HCT116 (cell line): ENCODE results near the gene PEF1. TPM values are rescaled to one million over a fixed set of nuclear protein-coding genes. Genes with fewer than 3 reads are reported as not detected.
A peak's percentile ranks its signal among the peaks of the same experiment; 100 is the strongest.

ENCODE experiments used
- ATAC-seq: fragments of 200-7000 bp; cut with Tn5 transposase; 2 replicates; pipeline ENCODE4 v1.9.1; 2020; ENCODE audit warnings: mild to moderate bottlenecking, moderate library complexity
- BruUV-seq: library from RNA; stranded (reverse); fragments of 400-500 nt; replicated peaks from 2 replicates; lab custom pipeline; 2021; lab: Mats Ljungman, UMichigan
- CTCF ChIA-PET: fragments of 300-600 bp; sonication (Branson Sonifier 250); formaldehyde crosslinking; loops from one replicate; lab custom pipeline; 2021; ENCODE audit warnings: antibody characterized with exemption; lab: Charles Lee
- POLR2A ChIA-PET: fragments of 300-600, 350-600 bp; sonication (Branson Sonifier 250); formaldehyde crosslinking; loops from one replicate; lab custom pipeline; 2021; ENCODE audit warnings: antibody characterized with exemption; lab: Charles Lee
- RAD21 ChIA-PET, 2 experiments: fragments of 300-600 bp; sonication (Branson Sonifier 250); formaldehyde crosslinking; loops; one replicate each; lab custom pipeline; 2023; ENCODE audit warnings: low total read pairs in 2 of 2; ENCODE audit not compliant: uncharacterized antibody in 2 of 2, unreplicated experiment in 2 of 2, low non-redundant PET in 1 of 2; lab: Charles Lee
- DNase-seq: peaks from one replicate; pipeline ENCODE4 v3.0.0-alpha.2; 2010; ENCODE audit warnings: low read depth, low spot score
- H2AFZ ChIP-seq: fragments of 200-600 bp; shearing (Covaris generic), sonication (generic); 2 replicates; pipeline ENCODE4 v1.6.1; 2017; ENCODE audit warnings: low read depth, mixed run types, mixed read lengths, antibody characterized with exemption, low read length; ENCODE audit not compliant: poor library complexity, severe bottlenecking
- H3K27ac ChIP-seq: 2 replicates; pipeline ENCODE4 v1.5.1; 2012; ENCODE audit warnings: low read depth, low read length
- H3K27me3 ChIP-seq: fragments of 200-600 bp; sonication (generic); 2 replicates; pipeline ENCODE4 v1.6.1; 2016; ENCODE audit warnings: mixed run types, low read length, mixed read lengths; ENCODE audit not compliant: insufficient read depth
- H3K36me3 ChIP-seq, 2 experiments: fragments of 200-500 bp in 1 of 2; fragments of 200-600 bp in 1 of 2; sonication (Bioruptor generic) in 1 of 2; sonication (generic) in 1 of 2; 2 replicates each; pipeline versions ENCODE4 v1.5.1 to v1.6.1; 2014 to 2016; ENCODE audit warnings: low read length in 2 of 2, inconsistent platforms in 1 of 2, mixed read lengths in 1 of 2, mixed run types in 1 of 2; ENCODE audit not compliant: insufficient read depth in 2 of 2, control insufficient read depth in 1 of 2
- H3K4me1 ChIP-seq, 2 experiments: fragments of 200-600 bp in 1 of 2; sonication (generic) in 1 of 2; 2 replicates each; pipeline versions ENCODE4 v1.5.1 to v1.6.1; 2012 to 2017; ENCODE audit warnings: low read length in 2 of 2, inconsistent platforms in 1 of 2, mild to moderate bottlenecking in 1 of 2, mixed read lengths in 1 of 2, mixed run types in 1 of 2, moderate library complexity in 1 of 2; ENCODE audit not compliant: insufficient read depth in 2 of 2, control insufficient read depth in 1 of 2
- H3K4me2 ChIP-seq: fragments of 200-600 bp; sonication (generic); 2 replicates; pipeline ENCODE4 v1.6.1; 2017; ENCODE audit warnings: mixed run types, low read length, mixed read lengths
- H3K4me3 ChIP-seq, 2 experiments: fragments of 200-600 bp in 1 of 2; sonication (generic) in 1 of 2; replicated peaks in 1 of 2; 2 replicates each; pipeline ENCODE4 v1.5.1; 2011 to 2016; ENCODE audit warnings: low read length in 2 of 2, control low read depth in 1 of 2, low read depth in 1 of 2, mild to moderate bottlenecking in 1 of 2, mixed read lengths in 1 of 2, mixed run types in 1 of 2
- H3K79me2 ChIP-seq: fragments of 200-600 bp; sonication (generic); 2 replicates; pipeline ENCODE4 v1.6.1; 2017; ENCODE audit warnings: mild to moderate bottlenecking, mixed run types, low read length, moderate library complexity, mixed read lengths; ENCODE audit not compliant: insufficient read depth
- H3K9ac ChIP-seq: fragments of 200-600 bp; sonication (generic); 2 replicates; pipeline ENCODE4 v1.6.1; 2016; ENCODE audit warnings: low read length, mixed read lengths
- H3K9me2 ChIP-seq: fragments of 200-600 bp; sonication (generic), shearing (Covaris generic); 2 replicates; pipeline ENCODE4 v1.6.1; 2017; ENCODE audit warnings: mixed run types, mild to moderate bottlenecking, moderate library complexity; ENCODE audit not compliant: insufficient read depth
- H3K9me3 ChIP-seq, 2 experiments: fragments of 200-500 bp in 1 of 2; fragments of 200-600 bp in 1 of 2; sonication (Bioruptor generic) in 1 of 2; sonication (generic) in 1 of 2; 2 replicates each; pipeline ENCODE4 v1.6.1; 2014 to 2017; ENCODE audit warnings: low read length in 2 of 2, mixed read lengths in 2 of 2, inconsistent platforms in 1 of 2, low read depth in 1 of 2, mild to moderate bottlenecking in 1 of 2, mixed run types in 1 of 2, moderate library complexity in 1 of 2; ENCODE audit not compliant: control insufficient read depth in 1 of 2, insufficient read depth in 1 of 2
- H4K20me1 ChIP-seq: fragments of 200-600 bp; sonication (generic), shearing (Covaris generic); 2 replicates; pipeline ENCODE4 v1.6.1; 2017; ENCODE audit warnings: mixed run types, mild to moderate bottlenecking, moderate library complexity; ENCODE audit not compliant: insufficient read depth
- CEBPB ChIP-seq: IDR thresholded peaks from 2 replicates; pipeline ENCODE4 v1.6.1; 2012; ENCODE audit warnings: low read depth
- EGR1 ChIP-seq: IDR thresholded peaks from 2 replicates; pipeline ENCODE4 v1.6.1; 2012; ENCODE audit warnings: low read depth
- ELF1 ChIP-seq: IDR thresholded peaks from 2 replicates; pipeline ENCODE4 v1.6.1; 2012; ENCODE audit warnings: low read depth, borderline replicate concordance
- EZH2 ChIP-seq: fragments of 200-600 bp; sonication (generic); IDR thresholded peaks from 2 replicates; pipeline ENCODE4 v1.6.1; 2017; ENCODE audit warnings: antibody characterized with exemption, mixed run types
- FOSL1 ChIP-seq: IDR thresholded peaks from 2 replicates; pipeline ENCODE4 v1.6.1; 2012; ENCODE audit warnings: low read depth
- JUND ChIP-seq: IDR thresholded peaks from 2 replicates; pipeline ENCODE4 v1.6.1; 2012
- RAD21 ChIP-seq: IDR thresholded peaks from 2 replicates; pipeline ENCODE4 v1.6.1; 2012; ENCODE audit warnings: low read depth, mild to moderate bottlenecking
- SIN3A ChIP-seq: IDR thresholded peaks from 2 replicates; pipeline ENCODE4 v1.6.1; 2012; ENCODE audit warnings: low read depth
- SRF ChIP-seq: IDR thresholded peaks from 2 replicates; pipeline ENCODE4 v1.6.1; 2012; ENCODE audit warnings: low read depth
- TCF7L2 ChIP-seq: IDR thresholded peaks from 2 replicates; pipeline ENCODE4 v1.7.0; 2011; ENCODE audit warnings: borderline replicate concordance, inconsistent platforms; ENCODE audit not compliant: insufficient read depth, insufficient read length; ENCODE audit errors: extremely low read depth
- ZFX ChIP-seq: fragments of 450-650 bp; IDR thresholded peaks from 2 replicates; pipeline ENCODE4 v1.6.1; 2017
- ZNF274 ChIP-seq: fragments of 200-500 bp; sonication (Bioruptor generic); IDR thresholded peaks from 2 replicates; pipeline ENCODE4 v1.6.1; 2014; ENCODE audit warnings: mild to moderate bottlenecking, low read depth, low read length, inconsistent platforms
- intact Hi-C: fragments of 100-400 bp; cut with micrococcal nuclease; formaldehyde crosslinking; loops from 2 replicates; pipeline ENCODE4 v1.10.0; 2022
- total RNA-seq: library from RNA; stranded (reverse); gene quantifications from one replicate; pipeline ENCODE4 v1.2.1, GENCODE V29; 2021; ENCODE audit not compliant: unreplicated experiment
- TF ChIP-seq, protein P1 (sequence below), 3 experiments: fragments of 200-600 bp in 1 of 3; sonication (generic) in 1 of 3; IDR thresholded peaks in 2 of 3; conservative IDR thresholded peaks in 1 of 3; 2 replicates each; pipeline ENCODE4 v1.5.1; 2012 to 2017; ENCODE audit warnings: low read depth in 2 of 3, low read length in 2 of 3, antibody characterized with exemption in 1 of 3, borderline replicate concordance in 1 of 3, control low read depth in 1 of 3, mild to moderate bottlenecking in 1 of 3, mixed read lengths in 1 of 3, mixed run types in 1 of 3, moderate library complexity in 1 of 3; ENCODE audit not compliant: insufficient read depth in 1 of 3
- TF ChIP-seq, protein P2 (sequence below): IDR thresholded peaks from 2 replicates; pipeline ENCODE4 v1.6.1; 2012; ENCODE audit warnings: low read depth
- TF ChIP-seq, protein P3 (sequence below): IDR thresholded peaks from 2 replicates; pipeline ENCODE4 v1.6.1; 2012
- TF ChIP-seq, protein P4 (sequence below): IDR thresholded peaks from 2 replicates; pipeline ENCODE4 v1.6.1; 2012
- TF ChIP-seq, protein P5 (sequence below): IDR thresholded peaks from 2 replicates; pipeline ENCODE4 v1.6.1; 2011; ENCODE audit warnings: mild to moderate bottlenecking, low read length, moderate library complexity; ENCODE audit not compliant: insufficient replicate concordance; ENCODE audit errors: extremely low read depth

Gene PEF1
- total RNA-seq, 1 experiment from 2014 or later, result 37.6 TPM

DNA sequence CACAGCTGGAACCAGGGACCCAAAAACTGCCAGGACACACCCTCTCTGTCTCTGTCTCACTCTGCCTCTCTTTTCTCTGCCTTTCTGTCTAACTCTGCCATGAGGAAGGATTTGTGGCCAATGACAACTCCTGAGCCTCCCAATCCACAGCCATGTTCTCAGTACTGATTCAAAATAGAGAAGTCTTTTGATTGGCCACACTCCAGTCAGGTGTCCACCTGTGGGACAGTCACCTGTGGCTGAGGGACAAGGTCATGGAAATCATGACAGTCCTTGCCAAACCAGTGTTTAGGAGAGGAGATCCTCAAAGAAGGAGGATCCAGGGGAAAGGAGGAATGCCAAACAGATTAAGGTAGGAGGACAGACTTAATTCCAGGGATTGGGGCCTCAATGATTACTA is 52.5 kb downstream of the PEF1 start:
- H3K27ac ChIP-seq, result no peak overlapping the region
- CTCF ChIA-PET, result interaction anchor here (1.1 to 2.4 kb wide), 4 partner anchors 27 to 170 kb away, joined by 3 to 8 read pairs (median 4); no protein-coding TSS in a partner anchor

More for the DNA sequence above, 52.5 kb downstream of the PEF1 start:
- Histone ChIP-seq H3K4me2 (peak overlapping the region; percentile 57), H3K27me3 (no peaks in the 10 kb centered on the region), H3K9me2 (no peaks in the 10 kb centered on the region), H3K9me3 (no peaks in the 10 kb centered on the region), H3K4me1 (peaks cover 51 to 58% of the 10 kb centered on the region in 2 experiments), H3K4me3 (0 out of 4 replicates have a peak overlapping the region, but pooled peaks of 1 of the 2 experiments have one; percentile 4), H4K20me1 (no peaks in the 10 kb centered on the region), H2AFZ (no peak overlapping the region), H3K36me3 (no peaks in the 10 kb centered on the region), H3K79me2 (no peaks in the 10 kb centered on the region), H3K9ac (0 out of 2 replicates have a peak overlapping the region, but pooled peaks have one; percentile 5)
- TF ChIP-seq, protein P1, sequence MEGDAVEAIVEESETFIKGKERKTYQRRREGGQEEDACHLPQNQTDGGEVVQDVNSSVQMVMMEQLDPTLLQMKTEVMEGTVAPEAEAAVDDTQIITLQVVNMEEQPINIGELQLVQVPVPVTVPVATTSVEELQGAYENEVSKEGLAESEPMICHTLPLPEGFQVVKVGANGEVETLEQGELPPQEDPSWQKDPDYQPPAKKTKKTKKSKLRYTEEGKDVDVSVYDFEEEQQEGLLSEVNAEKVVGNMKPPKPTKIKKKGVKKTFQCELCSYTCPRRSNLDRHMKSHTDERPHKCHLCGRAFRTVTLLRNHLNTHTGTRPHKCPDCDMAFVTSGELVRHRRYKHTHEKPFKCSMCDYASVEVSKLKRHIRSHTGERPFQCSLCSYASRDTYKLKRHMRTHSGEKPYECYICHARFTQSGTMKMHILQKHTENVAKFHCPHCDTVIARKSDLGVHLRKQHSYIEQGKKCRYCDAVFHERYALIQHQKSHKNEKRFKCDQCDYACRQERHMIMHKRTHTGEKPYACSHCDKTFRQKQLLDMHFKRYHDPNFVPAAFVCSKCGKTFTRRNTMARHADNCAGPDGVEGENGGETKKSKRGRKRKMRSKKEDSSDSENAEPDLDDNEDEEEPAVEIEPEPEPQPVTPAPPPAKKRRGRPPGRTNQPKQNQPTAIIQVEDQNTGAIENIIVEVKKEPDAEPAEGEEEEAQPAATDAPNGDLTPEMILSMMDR (IDR thresholded peaks at IDR 0.05 in 2 of 3, conservative IDR thresholded peaks at IDR 0.05 in 1 of 3; ENCODE audit: borderline replicate concordance in 1 of 3, insufficient read depth in 1 of 3, low read depth in 2 of 3, low read length in 2 of 3), result no peak
- no peak for TF ChIP-seq EZH2
- TF ChIP-seq TCF7L2, result no peak
- TF ChIP-seq, protein P2, sequence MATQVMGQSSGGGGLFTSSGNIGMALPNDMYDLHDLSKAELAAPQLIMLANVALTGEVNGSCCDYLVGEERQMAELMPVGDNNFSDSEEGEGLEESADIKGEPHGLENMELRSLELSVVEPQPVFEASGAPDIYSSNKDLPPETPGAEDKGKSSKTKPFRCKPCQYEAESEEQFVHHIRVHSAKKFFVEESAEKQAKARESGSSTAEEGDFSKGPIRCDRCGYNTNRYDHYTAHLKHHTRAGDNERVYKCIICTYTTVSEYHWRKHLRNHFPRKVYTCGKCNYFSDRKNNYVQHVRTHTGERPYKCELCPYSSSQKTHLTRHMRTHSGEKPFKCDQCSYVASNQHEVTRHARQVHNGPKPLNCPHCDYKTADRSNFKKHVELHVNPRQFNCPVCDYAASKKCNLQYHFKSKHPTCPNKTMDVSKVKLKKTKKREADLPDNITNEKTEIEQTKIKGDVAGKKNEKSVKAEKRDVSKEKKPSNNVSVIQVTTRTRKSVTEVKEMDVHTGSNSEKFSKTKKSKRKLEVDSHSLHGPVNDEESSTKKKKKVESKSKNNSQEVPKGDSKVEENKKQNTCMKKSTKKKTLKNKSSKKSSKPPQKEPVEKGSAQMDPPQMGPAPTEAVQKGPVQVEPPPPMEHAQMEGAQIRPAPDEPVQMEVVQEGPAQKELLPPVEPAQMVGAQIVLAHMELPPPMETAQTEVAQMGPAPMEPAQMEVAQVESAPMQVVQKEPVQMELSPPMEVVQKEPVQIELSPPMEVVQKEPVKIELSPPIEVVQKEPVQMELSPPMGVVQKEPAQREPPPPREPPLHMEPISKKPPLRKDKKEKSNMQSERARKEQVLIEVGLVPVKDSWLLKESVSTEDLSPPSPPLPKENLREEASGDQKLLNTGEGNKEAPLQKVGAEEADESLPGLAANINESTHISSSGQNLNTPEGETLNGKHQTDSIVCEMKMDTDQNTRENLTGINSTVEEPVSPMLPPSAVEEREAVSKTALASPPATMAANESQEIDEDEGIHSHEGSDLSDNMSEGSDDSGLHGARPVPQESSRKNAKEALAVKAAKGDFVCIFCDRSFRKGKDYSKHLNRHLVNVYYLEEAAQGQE, result no peak
- TF ChIP-seq SIN3A, result no peak
- TF ChIP-seq SRF, result no peak
- TF ChIP-seq EGR1, result no peak
- TF ChIP-seq, protein P3, sequence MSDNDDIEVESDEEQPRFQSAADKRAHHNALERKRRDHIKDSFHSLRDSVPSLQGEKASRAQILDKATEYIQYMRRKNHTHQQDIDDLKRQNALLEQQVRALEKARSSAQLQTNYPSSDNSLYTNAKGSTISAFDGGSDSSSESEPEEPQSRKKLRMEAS, result no peak
- no peak for TF ChIP-seq JUND
- TF ChIP-seq, protein P4, sequence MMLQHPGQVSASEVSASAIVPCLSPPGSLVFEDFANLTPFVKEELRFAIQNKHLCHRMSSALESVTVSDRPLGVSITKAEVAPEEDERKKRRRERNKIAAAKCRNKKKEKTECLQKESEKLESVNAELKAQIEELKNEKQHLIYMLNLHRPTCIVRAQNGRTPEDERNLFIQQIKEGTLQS, result no peak
- TF ChIP-seq ZFX, result no peak
- no peak for TF ChIP-seq CEBPB
- no peak for TF ChIP-seq ZNF274
- TF ChIP-seq, protein P5, sequence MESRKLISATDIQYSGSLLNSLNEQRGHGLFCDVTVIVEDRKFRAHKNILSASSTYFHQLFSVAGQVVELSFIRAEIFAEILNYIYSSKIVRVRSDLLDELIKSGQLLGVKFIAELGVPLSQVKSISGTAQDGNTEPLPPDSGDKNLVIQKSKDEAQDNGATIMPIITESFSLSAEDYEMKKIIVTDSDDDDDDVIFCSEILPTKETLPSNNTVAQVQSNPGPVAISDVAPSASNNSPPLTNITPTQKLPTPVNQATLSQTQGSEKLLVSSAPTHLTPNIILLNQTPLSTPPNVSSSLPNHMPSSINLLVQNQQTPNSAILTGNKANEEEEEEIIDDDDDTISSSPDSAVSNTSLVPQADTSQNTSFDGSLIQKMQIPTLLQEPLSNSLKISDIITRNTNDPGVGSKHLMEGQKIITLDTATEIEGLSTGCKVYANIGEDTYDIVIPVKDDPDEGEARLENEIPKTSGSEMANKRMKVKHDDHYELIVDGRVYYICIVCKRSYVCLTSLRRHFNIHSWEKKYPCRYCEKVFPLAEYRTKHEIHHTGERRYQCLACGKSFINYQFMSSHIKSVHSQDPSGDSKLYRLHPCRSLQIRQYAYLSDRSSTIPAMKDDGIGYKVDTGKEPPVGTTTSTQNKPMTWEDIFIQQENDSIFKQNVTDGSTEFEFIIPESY, result no peak
- no peak for TF ChIP-seq FOSL1
- TF ChIP-seq RAD21, result no peak
- no peak for TF ChIP-seq ELF1
- RAD21 ChIA-PET, result interaction anchor here (0.5 to 0.6 kb wide), 2 partner anchors 35 to 407 kb away, joined by 3 read pairs; no protein-coding TSS in a partner anchor
- intact Hi-C loops, result no loop called here
- POLR2A ChIA-PET, result interaction anchor here (1.0 to 1.2 kb wide), 2 partner anchors 15 to 42 kb away, joined by 3 read pairs; no protein-coding TSS in a partner anchor
- DNase-seq (no peak), ATAC-seq (no peak)
- no TSS peak for BruUV-seq
